Progenitor cell of endocrine pancreas (in vitro differentiated cells): ENCODE data around the gene PRKCD. TPM values are rescaled to one million over a fixed set of nuclear protein-coding genes. Genes with fewer than 3 reads are reported as not detected.
A peak's percentile ranks its signal among the peaks of the same experiment; 100 is the strongest.

Experiments used
- DNase-seq: peaks from one replicate; pipeline ENCODE4 v3.0.0; 2021; ENCODE audit warnings: low spot score; ENCODE audit not compliant: unreplicated experiment
- H3K27ac Mint-ChIP-seq: 2 replicates; pipeline ENCODE4 v1.8.0; 2021; ENCODE audit warnings: mild to moderate bottlenecking, moderate library complexity, mixed read lengths
- H3K27me3 Mint-ChIP-seq: 2 replicates; pipeline ENCODE4 v1.8.0; 2021; ENCODE audit warnings: mixed read lengths
- H3K36me3 Mint-ChIP-seq: 2 replicates; pipeline ENCODE4 v1.8.0; 2022; ENCODE audit warnings: mixed read lengths; ENCODE audit not compliant: insufficient read depth
- H3K4me1 Mint-ChIP-seq: 2 replicates; pipeline ENCODE4 v1.8.0; 2021; ENCODE audit warnings: low read depth, mixed read lengths
- H3K4me3 Mint-ChIP-seq: 2 replicates; pipeline ENCODE4 v1.8.0; 2021; ENCODE audit warnings: low read depth, mild to moderate bottlenecking, moderate library complexity, mixed read lengths
- H3K9me3 Mint-ChIP-seq: 2 replicates; pipeline ENCODE4 v1.8.0; 2021; ENCODE audit warnings: low read depth, mixed read lengths
- CTCF ChIP-seq: fragments of 200-600 bp; sonication (generic); IDR thresholded peaks from one replicate; pipeline ENCODE4 v1.5.0; 2021; ENCODE audit warnings: antibody characterized with exemption, mild to moderate bottlenecking; ENCODE audit not compliant: unreplicated experiment
- total RNA-seq: library from RNA; stranded (reverse); gene quantifications from 2 replicates; pipeline ENCODE4 v1.2.1, GENCODE V29; 2021

Gene PRKCD
- total RNA-seq, 1 donor from 2014 or later = 45.8 TPM

GRCh38 chr3:53158765-53159155, 2.2 kb upstream of the PRKCD start:
- no peak for DNase-seq
- Mint-ChIP-seq H3K4me3 (no peak overlapping the region), H3K27ac (peak overlapping the region; percentile 95), H3K4me1 (peaks cover 47% of the 10 kb centered on the region), H3K27me3 (no peaks in the 10 kb centered on the region), H3K36me3 (no peaks in the 10 kb centered on the region), H3K9me3 (no peaks in the 10 kb centered on the region)
- TF ChIP-seq CTCF = no peak

- no peaks in the 10 kb centered on the region for H3K27me3 Mint-ChIP-seq
- no peak for TF ChIP-seq CTCF
- peak overlapping the region; percentile 78 for H3K4me3 Mint-ChIP-seq
- peak overlapping the region; percentile 95 for H3K27ac Mint-ChIP-seq
- no peaks in the 10 kb centered on the region for H3K9me3 Mint-ChIP-seq
- H3K4me1 Mint-ChIP-seq = peaks cover 48% of the 10 kb centered on the region
- no peaks in the 10 kb centered on the region for H3K36me3 Mint-ChIP-seq
- DNase-seq = peak; percentile 46
Observed at GRCh38 chr3:53159156-53160060, 1.6 kb upstream of the PRKCD start.

GRCh38 chr3:53160061-53160659, 849 bp upstream of the PRKCD start:
- no peaks in the 10 kb centered on the region for H3K9me3 Mint-ChIP-seq
- peak overlapping the region; percentile 95 for H3K27ac Mint-ChIP-seq

GRCh38 chr3:53161450-53161819, 426 bp downstream of the PRKCD start:
- peak overlapping the region; percentile 78 for H3K27ac Mint-ChIP-seq
- no peak for TF ChIP-seq CTCF
- no peaks in the 10 kb centered on the region for H3K27me3 Mint-ChIP-seq

More at GRCh38 chr3:53160061-53160659, 849 bp upstream of the PRKCD start:
- Mint-ChIP-seq H3K27me3 (no peaks in the 10 kb centered on the region), H3K4me3 (peak overlapping the region; percentile 78), H3K4me1 (peaks cover 48% of the 10 kb centered on the region), H3K36me3 (no peaks in the 10 kb centered on the region)
- no peak for TF ChIP-seq CTCF
- no peak for DNase-seq

GRCh38 chr3:53161820-53162671, 1.0 kb downstream of the PRKCD start:
- Mint-ChIP-seq H3K9me3 (no peaks in the 10 kb centered on the region), H3K4me1 (peaks cover 41% of the 10 kb centered on the region), H3K27ac (peak overlapping the region; percentile 82), H3K27me3 (no peaks in the 10 kb centered on the region), H3K4me3 (peak overlapping the region; percentile 91), H3K36me3 (no peaks in the 10 kb centered on the region)
- DNase-seq = peak; percentile 24
- no peak for TF ChIP-seq CTCF

More at GRCh38 chr3:53161450-53161819, 426 bp downstream of the PRKCD start:
- DNase-seq = no peak
- Mint-ChIP-seq H3K9me3 (no peaks in the 10 kb centered on the region), H3K36me3 (no peaks in the 10 kb centered on the region), H3K4me3 (peak overlapping the region; percentile 91), H3K4me1 (peaks cover 46% of the 10 kb centered on the region)
